Adipocyte (in vitro differentiated cells): ENCODE measurements around the gene BPHL.

Source experiments
- DNase-seq: peaks from one replicate; pipeline ENCODE4 v3.0.0-alpha.2; 2015; ENCODE audit warnings: low read depth
- H3K27me3 ChIP-seq: replicated peaks from 2 replicates; pipeline ENCODE4 v1.7.0; 2013; ENCODE audit warnings: mild to moderate bottlenecking, low read length, moderate library complexity; ENCODE audit not compliant: control insufficient read depth, insufficient read depth
- H3K36me3 ChIP-seq: 2 replicates; pipeline ENCODE4 v1.7.0; 2013; ENCODE audit warnings: low read length, mild to moderate bottlenecking, moderate library complexity; ENCODE audit not compliant: control insufficient read depth, insufficient read depth, severe bottlenecking
- H3K4me1 ChIP-seq: 2 replicates; pipeline ENCODE4 v1.7.0; 2013; ENCODE audit warnings: mild to moderate bottlenecking, low read length, moderate library complexity; ENCODE audit not compliant: control insufficient read depth, insufficient read depth
- H3K4me3 ChIP-seq: 2 replicates; pipeline ENCODE4 v1.7.0; 2013; ENCODE audit warnings: mild to moderate bottlenecking, low read length, moderate library complexity
- H3K9ac ChIP-seq: 2 replicates; pipeline ENCODE4 v1.7.0; 2013; ENCODE audit warnings: mild to moderate bottlenecking, low read length, moderate library complexity
- H3K9me3 ChIP-seq: 2 replicates; pipeline ENCODE4 v1.7.0; 2013; ENCODE audit warnings: mild to moderate bottlenecking, low read length, moderate library complexity; ENCODE audit not compliant: control insufficient read depth

BPHL gene

GRCh38 chr6:3088446-3088845, 30.1 kb upstream of the BPHL start:
- no peaks in the 10 kb centered on the region for H3K27me3 ChIP-seq
- no peak for DNase-seq
- peaks cover 56% of the 10 kb centered on the region for H3K36me3 ChIP-seq
- no peaks in the 10 kb centered on the region for H3K9me3 ChIP-seq
- peaks cover 9% of the 10 kb centered on the region for H3K4me1 ChIP-seq
- H3K4me3 ChIP-seq, result peak overlapping the region; percentile 42
- no peak overlapping the region for H3K9ac ChIP-seq

DNA sequence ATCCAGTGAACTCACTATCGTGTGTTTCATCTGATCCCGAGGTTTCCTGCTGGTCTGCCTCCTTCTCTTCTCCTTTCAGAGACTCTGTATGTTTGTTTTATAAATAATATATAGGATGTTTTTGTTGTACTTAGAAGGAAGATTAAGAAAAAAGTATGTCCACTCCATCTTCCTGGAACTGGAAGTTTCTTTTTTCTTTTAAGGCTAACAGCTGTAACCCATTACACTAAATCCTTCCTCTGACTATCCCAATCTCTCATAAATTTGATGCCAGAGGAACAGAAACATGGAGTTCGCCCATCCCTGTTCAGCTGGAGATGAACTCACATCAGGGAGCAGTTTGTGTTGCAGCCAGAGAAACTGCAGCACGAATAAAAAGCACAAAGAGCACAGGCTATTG, 29.5 kb upstream of the BPHL start:
- Histone ChIP-seq H3K9ac (no peak overlapping the region), H3K9me3 (no peaks in the 10 kb centered on the region), H3K4me3 (peak overlapping the region; percentile 42), H3K36me3 (peaks cover 53% of the 10 kb centered on the region), H3K4me1 (peaks cover 9% of the 10 kb centered on the region), H3K27me3 (no peaks in the 10 kb centered on the region)
- peak; percentile 72 for DNase-seq

DNA sequence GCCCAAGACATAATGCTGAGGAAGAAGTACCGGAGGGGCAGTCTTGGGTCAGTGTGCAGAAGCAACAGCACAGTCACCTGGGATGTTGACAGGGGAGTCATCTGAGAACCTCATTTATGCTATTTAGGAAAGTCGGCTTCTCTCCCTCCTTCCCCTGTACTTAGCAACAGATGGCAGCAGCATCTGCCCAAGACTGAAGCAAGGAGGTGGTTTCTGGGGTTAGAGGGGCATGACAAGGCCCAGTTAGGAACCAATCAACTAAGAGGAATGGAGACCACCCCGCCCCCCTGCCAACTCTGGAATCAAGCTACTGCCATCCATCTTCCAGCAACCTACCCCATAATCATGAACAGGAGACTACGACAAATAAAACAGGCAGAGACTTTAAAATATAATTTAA, 28.5 kb upstream of the BPHL start:
- H3K36me3 ChIP-seq, result peaks cover 53% of the 10 kb centered on the region
- DNase-seq, result no peak
- H3K27me3 ChIP-seq, result no peaks in the 10 kb centered on the region
- no peak overlapping the region for H3K9ac ChIP-seq
- no peak overlapping the region for H3K4me3 ChIP-seq
- H3K4me1 ChIP-seq, result peaks cover 9% of the 10 kb centered on the region
- H3K9me3 ChIP-seq, result no peaks in the 10 kb centered on the region

DNA sequence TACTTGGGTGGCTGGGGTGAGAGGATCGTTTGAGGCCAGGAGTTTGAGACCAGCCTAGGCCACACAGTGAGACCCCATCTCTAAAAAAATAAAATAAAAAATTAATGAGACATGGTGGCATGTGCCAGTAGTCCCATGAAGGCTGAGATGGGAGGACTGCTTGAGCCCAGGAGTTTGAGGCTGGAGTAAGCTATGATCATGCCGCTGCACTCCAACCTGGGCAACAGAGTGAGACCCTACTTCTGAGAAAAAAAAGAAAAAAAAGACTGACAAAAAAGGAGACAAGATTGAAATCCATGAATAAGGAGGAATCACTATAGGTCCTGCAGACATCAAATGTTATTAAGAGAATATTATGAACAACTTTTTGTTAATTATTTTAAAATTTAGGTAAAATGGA, 23.7 kb upstream of the BPHL start:
- no peaks in the 10 kb centered on the region for H3K4me1 ChIP-seq
- H3K9me3 ChIP-seq, result no peaks in the 10 kb centered on the region
- H3K9ac ChIP-seq, result no peak overlapping the region
- peaks cover 64% of the 10 kb centered on the region for H3K36me3 ChIP-seq
- no peak for DNase-seq
- H3K27me3 ChIP-seq, result no peaks in the 10 kb centered on the region
- no peak overlapping the region for H3K4me3 ChIP-seq

GRCh38 chr6:3102875-3103274, 15.6 kb upstream of the BPHL start:
- no peaks in the 10 kb centered on the region for H3K9me3 ChIP-seq
- H3K9ac ChIP-seq, result no peak overlapping the region
- H3K27me3 ChIP-seq, result no peaks in the 10 kb centered on the region
- DNase-seq, result no peak
- H3K4me1 ChIP-seq, result no peaks in the 10 kb centered on the region
- peaks cover 84% of the 10 kb centered on the region for H3K36me3 ChIP-seq
- H3K4me3 ChIP-seq, result no peak overlapping the region

GRCh38 chr6:3108746-3109414, 9.6 kb upstream of the BPHL start:
- H3K4me1 ChIP-seq, result peaks cover 11% of the 10 kb centered on the region
- H3K4me3 ChIP-seq, result no peak overlapping the region
- no peak overlapping the region for H3K9ac ChIP-seq
- no peaks in the 10 kb centered on the region for H3K27me3 ChIP-seq
- no peak for DNase-seq
- H3K36me3 ChIP-seq, result peaks cover 85% of the 10 kb centered on the region
- H3K9me3 ChIP-seq, result no peaks in the 10 kb centered on the region

DNA sequence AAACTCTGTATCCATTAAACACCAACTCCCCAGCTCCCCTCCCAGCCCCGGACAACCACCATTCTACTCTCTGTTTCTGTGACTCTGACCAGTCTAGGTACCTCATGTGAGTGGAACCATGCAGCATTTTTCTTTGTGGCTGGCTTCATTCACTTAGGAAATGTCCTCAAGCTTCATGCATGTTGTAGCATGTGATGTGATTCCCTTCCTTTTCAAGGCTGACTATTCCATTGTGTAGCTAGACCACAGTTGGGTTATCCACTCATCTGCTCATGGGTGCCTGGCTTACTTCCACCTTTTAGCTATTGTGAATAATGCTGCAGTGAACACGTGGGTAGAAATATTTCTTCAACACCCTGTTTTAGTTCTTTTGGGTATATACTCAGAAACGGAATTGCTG, 8.8 kb upstream of the BPHL start:
- DNase-seq, result no peak
- Histone ChIP-seq H3K36me3 (peaks cover 85% of the 10 kb centered on the region), H3K4me1 (peaks cover 11% of the 10 kb centered on the region), H3K9me3 (no peaks in the 10 kb centered on the region), H3K9ac (no peak overlapping the region), H3K4me3 (no peak overlapping the region), H3K27me3 (no peaks in the 10 kb centered on the region)

DNA sequence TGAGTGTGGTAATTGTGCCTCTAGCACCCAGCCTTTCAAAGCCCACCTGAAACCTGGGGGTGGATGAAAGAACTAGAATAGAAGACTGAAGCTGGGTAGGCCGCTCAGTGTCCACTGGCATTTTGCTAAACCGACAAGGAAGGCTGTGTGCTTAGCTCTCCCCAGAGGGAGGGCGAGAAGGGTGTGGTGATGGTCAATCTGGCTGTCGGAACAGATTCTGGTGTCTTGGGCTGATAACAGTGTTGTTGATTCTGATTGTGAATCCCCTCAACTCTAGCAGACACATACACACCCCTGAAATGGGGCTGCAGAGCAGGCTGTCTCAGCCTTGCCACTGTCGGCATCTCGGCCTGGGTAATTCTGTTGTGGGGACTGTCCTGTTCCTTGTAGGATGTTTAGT, 4.1 kb upstream of the BPHL start:
- Histone ChIP-seq H3K27me3 (no peaks in the 10 kb centered on the region), H3K9me3 (no peaks in the 10 kb centered on the region), H3K4me3 (no peak overlapping the region), H3K4me1 (peaks cover 25% of the 10 kb centered on the region), H3K36me3 (peaks cover 60% of the 10 kb centered on the region), H3K9ac (no peak overlapping the region)
- DNase-seq, result no peak

DNA sequence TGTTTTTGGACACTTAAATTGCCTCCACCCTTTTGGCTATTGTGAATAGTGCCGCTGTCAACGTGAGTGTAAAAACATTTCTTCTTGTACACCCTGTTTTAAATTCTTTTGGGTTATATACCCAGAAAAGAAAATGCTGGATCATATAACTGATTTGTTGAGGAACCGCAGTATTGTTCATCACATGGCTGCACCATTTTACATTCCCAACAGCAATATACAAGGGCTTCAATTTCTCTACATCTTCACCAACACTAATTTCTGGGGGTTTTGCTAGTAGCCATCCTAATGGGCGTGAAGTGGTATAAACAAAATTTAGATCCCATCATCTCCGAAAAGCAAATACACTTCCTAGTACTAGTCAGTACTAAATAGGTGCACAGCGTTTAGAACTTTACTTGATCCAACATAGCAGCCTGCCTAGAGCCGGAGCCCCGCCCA, 579 bp upstream of the BPHL start:
- H3K4me1 ChIP-seq, result peaks cover 38% of the 10 kb centered on the region
- peaks cover 27% of the 10 kb centered on the region for H3K36me3 ChIP-seq
- H3K27me3 ChIP-seq, result no peaks in the 10 kb centered on the region
- no peaks in the 10 kb centered on the region for H3K9me3 ChIP-seq
- peak overlapping the region; percentile 95 for H3K4me3 ChIP-seq
- no peak for DNase-seq
- H3K9ac ChIP-seq, result peak overlapping the region; percentile 92

- peaks cover 38% of the 10 kb centered on the region for H3K4me1 ChIP-seq
- peak overlapping the region; percentile 95 for H3K4me3 ChIP-seq
- peak; percentile 55 for DNase-seq
Observed at GRCh38 chr6:3119040-3119723, 671 bp downstream of the BPHL start.

GRCh38 chr6:3120765-3121089, 2.2 kb downstream of the BPHL start:
- DNase-seq, result no peak
- Histone ChIP-seq H3K36me3 (no peaks in the 10 kb centered on the region), H3K9me3 (no peaks in the 10 kb centered on the region), H3K4me3 (no peak overlapping the region), H3K4me1 (peaks cover 38% of the 10 kb centered on the region), H3K27me3 (no peaks in the 10 kb centered on the region), H3K9ac (no peak overlapping the region)

More at GRCh38 chr6:3119040-3119723, 671 bp downstream of the BPHL start:
- no peaks in the 10 kb centered on the region for H3K27me3 ChIP-seq
- peaks cover 15% of the 10 kb centered on the region for H3K36me3 ChIP-seq
- H3K9me3 ChIP-seq, result no peaks in the 10 kb centered on the region
- H3K9ac ChIP-seq, result peak overlapping the region; percentile 92

DNA sequence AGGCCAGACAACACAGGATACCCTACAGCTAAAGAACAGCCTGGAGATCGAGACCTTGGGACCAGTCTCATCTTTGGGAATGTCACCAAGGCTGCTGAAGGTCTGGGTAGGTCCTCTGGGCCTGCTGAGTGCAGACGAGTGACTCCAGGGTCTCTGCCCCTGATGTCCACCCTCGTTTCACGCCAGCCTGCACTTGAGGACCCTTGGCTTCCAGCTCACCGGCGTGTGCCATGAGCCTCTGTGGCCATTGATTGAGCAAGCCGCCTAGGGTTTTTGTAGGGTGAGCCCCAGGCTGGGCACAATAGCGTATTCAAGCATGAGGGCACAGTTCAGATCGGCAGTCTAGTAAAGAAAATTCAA, 4.3 kb downstream of the BPHL start:
- no peaks in the 10 kb centered on the region for H3K27me3 ChIP-seq
- H3K9me3 ChIP-seq, result no peaks in the 10 kb centered on the region
- H3K4me3 ChIP-seq, result no peak overlapping the region

More for the DNA sequence above, 4.3 kb downstream of the BPHL start:
- Histone ChIP-seq H3K36me3 (no peaks in the 10 kb centered on the region), H3K4me1 (peaks cover 23% of the 10 kb centered on the region), H3K9ac (no peak overlapping the region)
- DNase-seq, result no peak
